WERI-Rb-1 (cell line): ENCODE measurements around the gene KIAA0319L.

Experiments used
- DNase-seq: peaks from one replicate; pipeline ENCODE4 v3.0.0-alpha.2; 2020
- H3K27ac ChIP-seq: fragments of 250-450 bp; sonication (Bioruptor Pico); 2 replicates; pipeline ENCODE4 v1.5.1; 2020; ENCODE audit warnings: mild to moderate bottlenecking, moderate library complexity
- H3K27me3 ChIP-seq: fragments of 250-450 bp; sonication (Bioruptor Pico); 2 replicates; pipeline ENCODE4 v1.5.1; 2021; ENCODE audit warnings: mild to moderate bottlenecking, low read depth, moderate library complexity; ENCODE audit not compliant: insufficient read depth, severe bottlenecking
- H3K36me3 ChIP-seq: fragments of 250-450 bp; sonication (Bioruptor Pico); 2 replicates; pipeline ENCODE4 v1.5.1; 2020; ENCODE audit warnings: mild to moderate bottlenecking, moderate library complexity
- H3K4me3 ChIP-seq: 2 replicates; pipeline ENCODE4 v1.5.1; 2011; ENCODE audit warnings: low read depth, mild to moderate bottlenecking, control low read depth, low read length
- H3K9me3 ChIP-seq: fragments of 250-450 bp; sonication (Bioruptor Pico); 2 replicates; pipeline ENCODE4 v1.5.1; 2021; ENCODE audit warnings: mild to moderate bottlenecking, moderate library complexity; ENCODE audit not compliant: severe bottlenecking
- CTCF ChIP-seq: IDR thresholded peaks from 2 replicates; pipeline ENCODE4 v1.5.1; 2011; ENCODE audit warnings: low read depth, mild to moderate bottlenecking, control low read depth, inconsistent platforms, low read length

Gene KIAA0319L

GRCh38 chr1:35433714-35434113 is 123.5 kb downstream of the KIAA0319L start:
- no peak for DNase-seq

GRCh38 chr1:35432231-35432630 is 125.0 kb downstream of the KIAA0319L start:
- H3K9me3 ChIP-seq, result no peaks in the 10 kb centered on the region
- H3K27ac ChIP-seq, result no peak overlapping the region
- no peak for DNase-seq
- H3K4me3 ChIP-seq, result no peak overlapping the region
- peaks cover 18% of the 10 kb centered on the region for H3K36me3 ChIP-seq
- TF ChIP-seq CTCF, result no peak
- H3K27me3 ChIP-seq, result no peaks in the 10 kb centered on the region

More at GRCh38 chr1:35433714-35434113, 123.5 kb downstream of the KIAA0319L start:
- Histone ChIP-seq H3K27ac (no peak overlapping the region), H3K4me3 (no peak overlapping the region), H3K27me3 (no peaks in the 10 kb centered on the region), H3K36me3 (peaks cover 19% of the 10 kb centered on the region), H3K9me3 (no peaks in the 10 kb centered on the region)
- TF ChIP-seq CTCF, result no peak

GRCh38 chr1:35431173-35431599 is 126.0 kb downstream of the KIAA0319L start:
- H3K27ac ChIP-seq, result no peak overlapping the region
- H3K9me3 ChIP-seq, result no peaks in the 10 kb centered on the region
- no peak overlapping the region for H3K4me3 ChIP-seq
- no peak for DNase-seq
- TF ChIP-seq CTCF, result no peak
- no peaks in the 10 kb centered on the region for H3K27me3 ChIP-seq
- H3K36me3 ChIP-seq, result peaks cover 17% of the 10 kb centered on the region

GRCh38 chr1:35430762-35431161 is 126.4 kb downstream of the KIAA0319L start:
- peaks cover 13% of the 10 kb centered on the region for H3K36me3 ChIP-seq
- H3K27me3 ChIP-seq, result no peaks in the 10 kb centered on the region
- H3K27ac ChIP-seq, result no peak overlapping the region
- H3K4me3 ChIP-seq, result no peak overlapping the region
- no peak for DNase-seq
- no peak for TF ChIP-seq CTCF
- no peaks in the 10 kb centered on the region for H3K9me3 ChIP-seq

- no peaks in the 10 kb centered on the region for H3K27me3 ChIP-seq
- no peak overlapping the region for H3K27ac ChIP-seq
- no peak for TF ChIP-seq CTCF
- no peaks in the 10 kb centered on the region for H3K9me3 ChIP-seq
- DNase-seq, result no peak
- no peak overlapping the region for H3K4me3 ChIP-seq
- no peaks in the 10 kb centered on the region; the same call in none of the 2 replicates for H3K36me3 ChIP-seq
Measured at GRCh38 chr1:35428360-35428759, 128.8 kb downstream of the KIAA0319L start.

GRCh38 chr1:35426097-35426586 is 131.1 kb downstream of the KIAA0319L start:
- H3K27ac ChIP-seq, result no peak overlapping the region
- H3K36me3 ChIP-seq, result peaks cover 9% of the 10 kb centered on the region
- H3K27me3 ChIP-seq, result no peaks in the 10 kb centered on the region
- no peak for DNase-seq
- no peaks in the 10 kb centered on the region for H3K9me3 ChIP-seq
- TF ChIP-seq CTCF, result no peak
- H3K4me3 ChIP-seq, result no peak overlapping the region
